RWPE2 (cell line): ENCODE measurements around the gene TMEM63B.

ENCODE experiments used
- ATAC-seq: fragments of 200-7000 bp; cut with Tn5 transposase; 3 replicates; pipeline ENCODE4 v1.9.1; 2021; ENCODE audit warnings: low read depth
- DNase-seq: peaks from one replicate; pipeline ENCODE4 v3.0.0-alpha.2; 2020; ENCODE audit warnings: low spot score
- H3K27ac ChIP-seq: fragments of 450-650 bp; 2 replicates; pipeline ENCODE4 v1.5.1; 2017; ENCODE audit warnings: mild to moderate bottlenecking; ENCODE audit not compliant: poor library complexity, severe bottlenecking
- H3K27me3 ChIP-seq: fragments of 250-450 bp; sonication (Bioruptor Pico); 2 replicates; pipeline ENCODE4 v1.5.1; 2021; ENCODE audit warnings: mild to moderate bottlenecking, moderate library complexity; ENCODE audit not compliant: insufficient read depth, poor library complexity, severe bottlenecking
- H3K36me3 ChIP-seq: fragments of 250-450 bp; sonication (Bioruptor Pico); 2 replicates; pipeline ENCODE4 v1.5.1; 2020; ENCODE audit warnings: low read depth, mild to moderate bottlenecking, moderate library complexity
- H3K4me1 ChIP-seq: fragments of 250-450 bp; sonication (Bioruptor Pico); 2 replicates; pipeline ENCODE4 v1.5.1; 2021; ENCODE audit warnings: mild to moderate bottlenecking, moderate library complexity; ENCODE audit not compliant: insufficient read depth, poor library complexity, severe bottlenecking
- H3K4me3 ChIP-seq: fragments of 250-450 bp; sonication (Bioruptor Pico); 2 replicates; pipeline ENCODE4 v1.5.1; 2021; ENCODE audit warnings: mild to moderate bottlenecking, moderate library complexity; ENCODE audit not compliant: severe bottlenecking
- H3K9me3 ChIP-seq: fragments of 250-450 bp; sonication (Bioruptor Pico); 2 replicates; pipeline ENCODE4 v1.5.1; 2021; ENCODE audit warnings: mild to moderate bottlenecking, moderate library complexity; ENCODE audit not compliant: severe bottlenecking
- CTCF ChIP-seq: fragments of 450-650 bp; IDR thresholded peaks from one replicate; pipeline ENCODE4 v1.5.1; 2017; ENCODE audit warnings: mild to moderate bottlenecking, moderate library complexity; ENCODE audit not compliant: poor library complexity, severe bottlenecking

The TMEM63B gene

DNA sequence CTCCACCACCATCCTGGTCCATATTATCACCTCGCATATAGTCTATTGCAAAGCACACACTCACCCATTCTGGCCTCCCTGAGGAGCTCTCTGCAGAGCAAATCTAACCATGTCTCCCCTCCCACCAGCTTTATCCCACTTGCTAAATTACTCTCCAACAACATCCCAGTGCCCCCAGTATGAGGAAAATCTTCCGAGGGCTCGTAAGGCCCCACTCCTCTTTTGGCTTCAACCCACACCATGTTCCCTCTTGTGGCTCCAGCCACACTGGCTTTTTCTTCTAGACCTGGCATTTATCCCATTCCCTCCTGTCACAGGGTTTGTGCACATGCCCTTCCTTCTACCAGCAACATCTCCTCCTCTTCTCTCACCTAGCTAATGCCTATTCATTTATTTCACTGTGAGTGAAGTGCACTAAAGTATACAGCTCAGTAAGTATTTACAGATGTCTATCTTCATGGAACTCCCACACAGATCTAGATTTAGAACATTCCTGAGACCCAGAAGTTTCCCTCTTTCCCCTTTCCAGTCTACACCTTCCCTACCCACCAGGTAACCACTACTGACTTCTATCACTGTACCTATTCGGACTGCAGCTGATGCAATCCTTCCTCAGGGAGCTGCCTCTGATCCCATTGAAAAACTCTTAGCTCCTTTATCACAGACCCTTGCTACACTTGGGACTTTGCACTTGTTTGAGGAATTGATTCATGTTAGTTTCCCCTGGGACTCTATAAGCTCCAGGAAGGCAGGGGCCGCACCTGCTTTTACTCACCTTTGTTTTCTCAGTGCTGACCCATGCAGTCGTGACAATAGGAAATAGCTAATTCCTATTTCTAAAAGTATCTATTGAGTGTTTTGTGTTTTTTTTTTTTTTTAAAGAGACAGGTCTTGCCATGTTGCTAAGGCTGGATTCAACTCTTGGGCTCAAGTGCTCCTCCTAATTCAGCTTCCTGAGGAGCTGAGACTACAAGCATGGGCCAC lies 15.6 kb upstream of the TMEM63B start:
- Histone ChIP-seq H3K4me3 (no peak overlapping the region), H3K36me3 (peaks cover 82% of the 10 kb centered on the region), H3K27ac (no peak overlapping the region), H3K9me3 (no peaks in the 10 kb centered on the region), H3K4me1 (peaks cover 20% of the 10 kb centered on the region), H3K27me3 (no peaks in the 10 kb centered on the region)
- TF ChIP-seq CTCF, result no peak
- no peak for ATAC-seq
- no peak for DNase-seq

DNA sequence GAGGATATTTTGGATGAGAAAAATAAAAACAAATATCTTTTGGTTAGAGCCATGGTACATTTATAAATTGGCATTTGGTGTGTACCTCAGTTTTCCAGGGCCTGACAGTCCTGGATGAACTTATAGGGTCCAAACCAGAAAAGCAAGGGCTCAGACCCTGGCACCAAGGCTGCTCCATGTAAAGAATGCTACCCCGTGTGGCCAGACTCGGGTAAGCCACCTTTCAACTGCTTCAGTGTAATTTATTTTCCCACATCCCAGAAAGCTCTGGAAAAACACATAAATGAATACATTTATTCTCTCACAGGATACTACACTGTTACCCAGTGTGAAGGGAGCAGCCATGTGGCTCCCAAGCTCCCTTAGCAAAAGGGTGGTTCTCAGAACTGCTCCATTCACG lies 13.9 kb upstream of the TMEM63B start:
- peaks cover 77% of the 10 kb centered on the region for H3K36me3 ChIP-seq

DNA sequence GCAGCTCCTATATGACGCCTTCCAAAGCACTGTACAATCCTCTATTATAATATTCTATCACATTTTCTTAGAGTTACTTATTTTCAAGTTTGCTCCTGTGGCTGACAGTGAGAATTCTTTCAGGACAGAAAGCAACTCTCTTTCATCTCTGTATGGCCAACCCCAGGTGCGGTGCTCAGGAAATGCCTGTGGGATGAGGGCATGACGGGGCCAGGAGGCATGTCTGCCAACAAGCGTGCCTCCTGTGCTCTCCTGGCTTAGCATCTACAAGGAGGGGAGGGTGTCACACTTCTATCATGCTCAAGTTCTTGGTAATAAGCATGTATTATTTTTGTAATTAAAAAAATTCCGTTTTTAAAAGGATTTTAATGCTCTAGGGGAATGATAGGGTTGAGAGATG lies 11.5 kb upstream of the TMEM63B start:
- Histone ChIP-seq H3K4me3 (no peak overlapping the region), H3K4me1 (peaks cover 52% of the 10 kb centered on the region), H3K9me3 (no peaks in the 10 kb centered on the region), H3K27ac (peak overlapping the region; percentile 95), H3K27me3 (no peaks in the 10 kb centered on the region), H3K36me3 (peaks cover 59% of the 10 kb centered on the region)
- no peak for TF ChIP-seq CTCF
- peak; percentile 89 for ATAC-seq
- peak; percentile 84 for DNase-seq

More for the DNA sequence above, 13.9 kb upstream of the TMEM63B start:
- Histone ChIP-seq H3K27ac (peak overlapping the region; percentile 95), H3K9me3 (no peaks in the 10 kb centered on the region), H3K4me3 (no peak overlapping the region), H3K4me1 (peaks cover 34% of the 10 kb centered on the region), H3K27me3 (no peaks in the 10 kb centered on the region)
- no peak for TF ChIP-seq CTCF
- ATAC-seq (no peak), DNase-seq (no peak)

DNA sequence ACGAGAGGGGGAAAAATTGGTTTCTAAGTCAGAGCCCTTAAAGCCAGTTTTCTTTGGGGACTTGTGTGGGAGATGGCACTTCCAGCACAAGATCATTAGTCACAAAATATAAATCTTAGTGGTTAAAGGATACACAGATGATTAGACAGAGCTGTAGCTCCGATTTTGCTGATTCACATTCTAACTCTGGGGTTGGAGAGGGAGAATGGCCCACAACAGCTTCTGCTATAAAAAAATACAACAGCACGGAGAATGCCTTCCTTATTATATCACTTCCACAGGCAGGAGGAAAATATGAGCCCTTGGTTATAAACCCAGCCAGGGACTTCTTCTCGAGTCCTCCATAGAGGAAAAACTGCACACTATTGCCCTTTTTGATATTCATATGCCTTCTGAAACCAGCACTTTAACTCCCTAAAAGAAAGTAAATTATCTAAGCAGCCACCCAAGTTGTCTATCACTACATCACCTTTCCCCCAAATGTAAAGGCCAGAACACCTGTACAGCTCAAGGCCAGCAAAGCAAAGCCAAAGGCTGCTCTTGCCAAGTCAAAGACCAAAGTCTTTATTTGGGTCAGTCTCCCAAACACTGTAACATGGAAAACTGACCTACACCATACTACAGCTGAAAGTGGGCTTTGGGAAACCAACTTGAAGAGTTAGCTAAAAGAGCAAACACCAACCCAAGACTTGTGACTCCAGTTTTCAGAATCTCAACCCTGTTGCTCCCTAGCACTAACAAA lies 10.5 kb upstream of the TMEM63B start:
- Histone ChIP-seq H3K4me3 (no peak overlapping the region), H3K4me1 (peaks cover 57% of the 10 kb centered on the region), H3K36me3 (peaks cover 49% of the 10 kb centered on the region), H3K27me3 (no peaks in the 10 kb centered on the region), H3K9me3 (no peaks in the 10 kb centered on the region), H3K27ac (peak overlapping the region; percentile 95)
- TF ChIP-seq CTCF, result no peak
- peak; percentile 44 for ATAC-seq
- no peak for DNase-seq
